ENCODE measurements around the gene VPREB3. TPM values are rescaled to one million over a fixed set of nuclear protein-coding genes. Genes with fewer than 3 reads are reported as not detected.

Gene VPREB3
- total RNA-seq, 1 experiment from 2014 or later: not detected

- H3K27ac Mint-ChIP-seq (ENCODE audit: unreplicated experiment): no peak overlapping the region
- peaks cover 16% of the 10 kb centered on the region for H3K27me3 Mint-ChIP-seq (ENCODE audit: unreplicated experiment)
- TF ChIP-seq CTCF (IDR thresholded peaks at IDR 0.05; ENCODE audit: unreplicated experiment): no peak
- H3K4me1 Mint-ChIP-seq (ENCODE audit: low read depth, unreplicated experiment): peaks cover 30% of the 10 kb centered on the region
- CTCF ChIA-PET: no interaction called here
- no peak for DNase-seq
- no peak overlapping the region for H3K4me3 Mint-ChIP-seq (ENCODE audit: low read depth, unreplicated experiment)
- no TSS peak for BruUV-seq (replicated peaks)
- intact Hi-C loops (cut with micrococcal nuclease; ENCODE audit: unreplicated experiment): no loop called here
- peaks cover 4% of the 10 kb centered on the region for H3K36me3 Mint-ChIP-seq (ENCODE audit: insufficient read depth, unreplicated experiment)
- H3K9me3 Mint-ChIP-seq (ENCODE audit: low read depth, unreplicated experiment): no peaks in the 10 kb centered on the region
These were observed 24.3 kb upstream of the VPREB3 start for GRCh38 chr22:23778577-23778900.

- Mint-ChIP-seq H3K36me3 (ENCODE audit: insufficient read depth, unreplicated experiment) (peaks cover 4% of the 10 kb centered on the region), H3K9me3 (ENCODE audit: low read depth, unreplicated experiment) (no peaks in the 10 kb centered on the region), H3K27me3 (ENCODE audit: unreplicated experiment) (peaks cover 22% of the 10 kb centered on the region), H3K27ac (ENCODE audit: unreplicated experiment) (no peak overlapping the region), H3K4me3 (ENCODE audit: low read depth, unreplicated experiment) (no peak overlapping the region), H3K4me1 (ENCODE audit: low read depth, unreplicated experiment) (peaks cover 36% of the 10 kb centered on the region)
- DNase-seq: no peak
- intact Hi-C loops (cut with micrococcal nuclease; ENCODE audit: unreplicated experiment): no loop called here
- no peak for TF ChIP-seq CTCF (IDR thresholded peaks at IDR 0.05; ENCODE audit: unreplicated experiment)
- CTCF ChIA-PET: no interaction called here
- BruUV-seq (replicated peaks): no TSS peak
These were observed 23.8 kb upstream of the VPREB3 start for GRCh38 chr22:23777776-23778576.

GRCh38 chr22:23775779-23776375 lies 21.7 kb upstream of the VPREB3 start:
- H3K9me3 Mint-ChIP-seq (ENCODE audit: low read depth, unreplicated experiment): no peaks in the 10 kb centered on the region
- H3K4me1 Mint-ChIP-seq (ENCODE audit: low read depth, unreplicated experiment): peaks cover 28% of the 10 kb centered on the region
- DNase-seq: no peak
- no TSS peak for BruUV-seq (replicated peaks)
- no peak for TF ChIP-seq CTCF (IDR thresholded peaks at IDR 0.05; ENCODE audit: unreplicated experiment)
- no peak overlapping the region for H3K4me3 Mint-ChIP-seq (ENCODE audit: low read depth, unreplicated experiment)
- H3K27me3 Mint-ChIP-seq (ENCODE audit: unreplicated experiment): peaks cover 26% of the 10 kb centered on the region
- H3K36me3 Mint-ChIP-seq (ENCODE audit: insufficient read depth, unreplicated experiment): peaks cover 4% of the 10 kb centered on the region
- intact Hi-C loops (cut with micrococcal nuclease; ENCODE audit: unreplicated experiment): no loop called here
- H3K27ac Mint-ChIP-seq (ENCODE audit: unreplicated experiment): no peak overlapping the region
- CTCF ChIA-PET: interaction anchor here (0.6 to 0.8 kb wide), 3 partner anchors 10 to 71 kb away, joined by 3 to 4 read pairs (median 3); no protein-coding TSS in a partner anchor

- Mint-ChIP-seq H3K4me3 (ENCODE audit: low read depth, unreplicated experiment) (no peak overlapping the region), H3K27ac (ENCODE audit: unreplicated experiment) (no peak overlapping the region), H3K27me3 (ENCODE audit: unreplicated experiment) (peaks cover 26% of the 10 kb centered on the region), H3K36me3 (ENCODE audit: insufficient read depth, unreplicated experiment) (peaks cover 4% of the 10 kb centered on the region), H3K4me1 (ENCODE audit: low read depth, unreplicated experiment) (peaks cover 28% of the 10 kb centered on the region), H3K9me3 (ENCODE audit: low read depth, unreplicated experiment) (no peaks in the 10 kb centered on the region)
- TF ChIP-seq CTCF (IDR thresholded peaks at IDR 0.05; ENCODE audit: unreplicated experiment): no peak
- BruUV-seq (replicated peaks): no TSS peak
- intact Hi-C loops (cut with micrococcal nuclease; ENCODE audit: unreplicated experiment): no loop called here
- DNase-seq: no peak
- CTCF ChIA-PET: interaction anchor here (0.5 kb wide), 1 partner anchor 83 kb away, joined by 4 read pairs; the partner anchor contains the start of gene SLC2A11
These were observed 20.8 kb upstream of the VPREB3 start for GRCh38 chr22:23774922-23775436.

All from Calu3 (cell line).